Mesendoderm (in vitro differentiated cells): Measurements from ENCODE around the gene TMEM121B.

Experiments used
- DNase-seq: peaks from one replicate; pipeline ENCODE4 v3.0.0; 2013
- H2AK5ac ChIP-seq: 2 replicates; pipeline ENCODE4 v1.6.1; 2013; ENCODE audit warnings: low read length, inconsistent platforms
- H2BK120ac ChIP-seq: 2 replicates; pipeline ENCODE4 v1.6.1; 2013; ENCODE audit warnings: low read depth, mild to moderate bottlenecking, low read length, moderate library complexity, mixed read lengths
- H2BK15ac ChIP-seq: replicated peaks from 2 replicates; pipeline ENCODE4 v1.6.1; 2013; ENCODE audit warnings: low read depth, mild to moderate bottlenecking, moderate library complexity
- H2BK5ac ChIP-seq: 2 replicates; pipeline ENCODE4 v1.6.1; 2013; ENCODE audit warnings: low read length, inconsistent platforms
- H3K18ac ChIP-seq: 2 replicates; pipeline ENCODE4 v1.6.1; 2013; ENCODE audit warnings: mild to moderate bottlenecking, low read length, mixed read lengths
- H3K23ac ChIP-seq: one replicate; pipeline ENCODE4 v1.6.1; 2013; ENCODE audit warnings: low read length
- H3K27ac ChIP-seq: 2 replicates; pipeline ENCODE4 v1.5.1; 2013; ENCODE audit warnings: low read depth, mild to moderate bottlenecking, inconsistent platforms, low read length, moderate library complexity
- H3K27me3 ChIP-seq: 2 replicates; pipeline ENCODE4 v1.6.1; 2013; ENCODE audit warnings: low read length, control low read depth, mild to moderate bottlenecking, inconsistent platforms; ENCODE audit not compliant: insufficient read depth, poor library complexity
- H3K36me3 ChIP-seq: 2 replicates; pipeline ENCODE4 v1.6.1; 2013; ENCODE audit warnings: low read length, inconsistent platforms; ENCODE audit not compliant: control insufficient read depth, insufficient read depth
- H3K4ac ChIP-seq: one replicate; pipeline ENCODE4 v1.6.1; 2013; ENCODE audit warnings: low read depth, mild to moderate bottlenecking, low read length, moderate library complexity
- H3K4me1 ChIP-seq: 2 replicates; pipeline ENCODE4 v1.6.1; 2013; ENCODE audit warnings: low read depth, low read length, inconsistent platforms; ENCODE audit not compliant: control insufficient read depth
- H3K4me2 ChIP-seq: 2 replicates; pipeline ENCODE4 v1.6.1; 2013; ENCODE audit warnings: low read length
- H3K4me3 ChIP-seq: 2 replicates; pipeline ENCODE4 v1.5.1; 2013; ENCODE audit warnings: mild to moderate bottlenecking, low read length
- H3K56ac ChIP-seq: one replicate; pipeline ENCODE4 v1.6.1; 2013; ENCODE audit warnings: low read length
- H3K79me1 ChIP-seq: 2 replicates; pipeline ENCODE4 v1.6.1; 2013; ENCODE audit warnings: low read length, inconsistent platforms
- H3K79me2 ChIP-seq: 2 replicates; pipeline ENCODE4 v1.6.1; 2013; ENCODE audit warnings: mild to moderate bottlenecking, low read length; ENCODE audit not compliant: control insufficient read depth, insufficient read depth
- H3K9ac ChIP-seq: 2 replicates; pipeline ENCODE4 v1.6.1; 2013; ENCODE audit warnings: low read length, inconsistent platforms
- H4K5ac ChIP-seq: one replicate; pipeline ENCODE4 v1.6.1; 2013; ENCODE audit warnings: low read length
- H4K8ac ChIP-seq: one replicate; pipeline ENCODE4 v1.6.1; 2013; ENCODE audit warnings: low read depth, mild to moderate bottlenecking, control low read depth, low read length, moderate library complexity
- WGBS: extraction: QIAGEN DNeasy Blood & Tissue Kit; methylation state at CpG from one replicate; pipeline ENCODE4 v1.1.7; 2013; ENCODE audit warnings: low lambda C conversion rate, missing lambda C conversion rate; ENCODE audit not compliant: insufficient coverage; ENCODE audit errors: extremely low coverage; 5-methylcytosine and 5-hydroxymethylcytosine counted together

Gene TMEM121B

DNA sequence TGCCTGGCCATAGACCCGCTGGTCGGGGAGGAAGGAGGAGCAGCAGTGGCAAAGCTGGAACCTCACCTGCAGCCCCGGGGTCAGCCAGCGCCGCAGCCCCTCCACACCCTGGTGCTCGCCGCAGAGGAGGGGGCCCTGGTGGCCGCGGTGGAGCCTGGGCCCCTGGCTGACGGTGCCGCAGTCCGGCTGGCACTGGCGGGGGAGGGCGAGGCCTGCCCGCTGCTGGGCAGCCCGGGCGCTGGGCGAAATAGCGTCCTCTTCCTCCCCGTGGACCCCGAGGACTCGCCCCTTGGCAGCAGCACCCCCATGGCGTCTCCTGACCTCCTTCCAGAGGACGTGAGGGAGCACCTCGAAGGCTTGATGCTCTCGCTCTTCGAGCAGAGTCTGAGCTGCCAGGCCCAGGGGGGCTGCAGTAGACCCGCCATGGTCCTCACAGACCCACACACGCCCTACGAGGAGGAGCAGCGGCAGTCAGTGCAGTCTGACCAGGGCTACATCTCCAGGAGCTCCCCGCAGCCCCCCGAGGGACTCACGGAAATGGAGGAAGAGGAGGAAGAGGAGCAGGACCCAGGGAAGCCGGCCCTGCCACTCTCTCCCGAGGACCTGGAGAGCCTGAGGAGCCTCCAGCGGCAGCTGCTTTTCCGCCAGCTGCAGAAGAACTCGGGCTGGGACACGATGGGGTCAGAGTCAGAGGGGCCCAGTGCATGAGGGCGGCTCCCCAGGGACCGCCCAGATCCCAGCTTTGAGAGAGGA is 11.9 kb downstream of the TMEM121B start:
- Histone ChIP-seq H3K4me3 (no peak overlapping the region), H2BK120ac (no peak overlapping the region), H3K4me1 (no peaks in the 10 kb centered on the region), H3K36me3 (peaks cover 3% of the 10 kb centered on the region), H3K4ac (no peak overlapping the region), H2AK5ac (no peak overlapping the region), H3K18ac (no peak overlapping the region), H4K8ac (no peak overlapping the region), H3K56ac (no peak overlapping the region), H3K9ac (no peak overlapping the region), H3K4me2 (no peak overlapping the region), H2BK5ac (no peak overlapping the region), H3K23ac (no peak overlapping the region), H2BK15ac (no peak overlapping the region), H4K5ac (no peak overlapping the region), H3K79me1 (no peaks in the 10 kb centered on the region), H3K27me3 (no peaks in the 10 kb centered on the region), H3K79me2 (no peaks in the 10 kb centered on the region), H3K27ac (no peak overlapping the region)
- DNase-seq: no peak
- WGBS: no CpG with 5 or more reads among the region's 42 CpGs

- H3K18ac ChIP-seq: no peak overlapping the region
- peaks cover 3% of the 10 kb centered on the region for H3K36me3 ChIP-seq
- no peak overlapping the region for H3K4me2 ChIP-seq
- no peak overlapping the region for H2AK5ac ChIP-seq
- no peaks in the 10 kb centered on the region for H3K79me2 ChIP-seq
- no peaks in the 10 kb centered on the region for H3K4me1 ChIP-seq
- H2BK5ac ChIP-seq: no peak overlapping the region
- H3K4me3 ChIP-seq: no peak overlapping the region
- H3K23ac ChIP-seq: no peak overlapping the region
- no peaks in the 10 kb centered on the region for H3K79me1 ChIP-seq
- no peak overlapping the region for H3K4ac ChIP-seq
- H4K8ac ChIP-seq: no peak overlapping the region
- no peak overlapping the region for H3K27ac ChIP-seq
- no peaks in the 10 kb centered on the region for H3K27me3 ChIP-seq
- H4K5ac ChIP-seq: no peak overlapping the region
- no peak overlapping the region for H3K56ac ChIP-seq
- H2BK15ac ChIP-seq: no peak overlapping the region
- H2BK120ac ChIP-seq: no peak overlapping the region
- WGBS: no CpG with 5 or more reads among the region's 66 CpGs
- no peak for DNase-seq
- H3K9ac ChIP-seq: no peak overlapping the region
Measured at GRCh38 chr22:17108256-17109112, 12.7 kb downstream of the TMEM121B start.

- no peak overlapping the region for H3K4me2 ChIP-seq
- no CpG with 5 or more reads among the region's 6 CpGs for WGBS
- H4K5ac ChIP-seq: no peak overlapping the region
- H3K36me3 ChIP-seq: peaks cover 3% of the 10 kb centered on the region
- no peak overlapping the region for H3K4ac ChIP-seq
- H3K27me3 ChIP-seq: no peaks in the 10 kb centered on the region
- H3K4me3 ChIP-seq: no peak overlapping the region
- no peak overlapping the region for H3K56ac ChIP-seq
- H4K8ac ChIP-seq: no peak overlapping the region
- no peak overlapping the region for H2BK15ac ChIP-seq
- H3K23ac ChIP-seq: no peak overlapping the region
- DNase-seq: no peak
- H3K4me1 ChIP-seq: no peaks in the 10 kb centered on the region
- H2BK5ac ChIP-seq: no peak overlapping the region
- H2BK120ac ChIP-seq: no peak overlapping the region
- H3K18ac ChIP-seq: no peak overlapping the region
- H3K79me2 ChIP-seq: no peaks in the 10 kb centered on the region
- H2AK5ac ChIP-seq: no peak overlapping the region
- H3K9ac ChIP-seq: no peak overlapping the region
- H3K79me1 ChIP-seq: no peaks in the 10 kb centered on the region
- no peak overlapping the region for H3K27ac ChIP-seq
Measured at GRCh38 chr22:17107547-17107810, 13.7 kb downstream of the TMEM121B start.

GRCh38 chr22:17106785-17107546 is 14.2 kb downstream of the TMEM121B start:
- H3K27me3 ChIP-seq: no peaks in the 10 kb centered on the region
- no peak overlapping the region for H3K27ac ChIP-seq
- no peak overlapping the region for H3K4me2 ChIP-seq
- no peaks in the 10 kb centered on the region for H3K4me1 ChIP-seq
- H4K5ac ChIP-seq: no peak overlapping the region
- H3K4me3 ChIP-seq: no peak overlapping the region
- H4K8ac ChIP-seq: no peak overlapping the region
- no peaks in the 10 kb centered on the region for H3K79me1 ChIP-seq
- DNase-seq: no peak
- no peak overlapping the region for H2BK5ac ChIP-seq
- peaks cover 6% of the 10 kb centered on the region for H3K36me3 ChIP-seq
- H3K4ac ChIP-seq: no peak overlapping the region
- H2BK120ac ChIP-seq: no peak overlapping the region
- no peak overlapping the region for H3K56ac ChIP-seq
- no peak overlapping the region for H3K23ac ChIP-seq
- H2BK15ac ChIP-seq: no peak overlapping the region
- H2AK5ac ChIP-seq: no peak overlapping the region
- no peaks in the 10 kb centered on the region for H3K79me2 ChIP-seq
- no CpG with 5 or more reads among the region's 15 CpGs for WGBS
- no peak overlapping the region for H3K18ac ChIP-seq
- H3K9ac ChIP-seq: no peak overlapping the region

DNA sequence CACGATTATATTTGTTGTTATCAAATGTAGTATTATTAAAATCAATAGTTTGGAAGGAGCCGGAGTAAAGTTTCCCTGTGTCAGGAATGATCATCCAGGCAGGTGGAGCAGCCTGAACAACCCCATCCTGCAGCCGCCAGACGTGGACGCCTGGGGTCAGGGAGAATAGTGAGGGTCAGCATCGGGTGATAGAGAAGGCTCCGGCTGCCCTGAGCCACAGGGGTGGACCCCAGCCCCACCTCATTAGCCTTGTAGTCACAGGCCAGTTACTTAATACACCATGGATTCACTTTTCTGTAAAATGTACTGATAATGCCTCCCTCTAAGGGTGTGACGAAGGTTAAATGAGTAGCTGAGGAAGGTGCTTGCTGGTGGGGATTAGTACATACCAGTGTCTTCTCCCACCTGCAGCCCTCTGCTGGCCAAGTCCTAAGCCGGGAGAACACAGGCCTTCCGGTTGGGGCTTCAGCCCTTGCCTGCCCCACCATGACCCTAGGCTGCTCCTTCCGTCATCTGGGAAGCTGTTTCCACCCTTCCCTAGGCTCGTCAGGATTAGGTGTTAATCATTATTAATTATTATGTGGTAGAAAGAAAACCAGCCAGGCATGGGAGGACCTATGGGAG is 14.9 kb downstream of the TMEM121B start:
- Histone ChIP-seq H3K27me3 (no peaks in the 10 kb centered on the region), H3K56ac (no peak overlapping the region), H3K23ac (no peak overlapping the region), H4K5ac (no peak overlapping the region), H3K4me2 (no peak overlapping the region), H3K4me3 (no peak overlapping the region), H3K18ac (no peak overlapping the region), H3K36me3 (peaks cover 7% of the 10 kb centered on the region), H3K4ac (no peak overlapping the region), H2BK15ac (no peak overlapping the region), H2BK5ac (no peak overlapping the region), H3K4me1 (no peaks in the 10 kb centered on the region), H3K79me2 (no peaks in the 10 kb centered on the region), H3K9ac (no peak overlapping the region), H2AK5ac (no peak overlapping the region), H4K8ac (no peak overlapping the region), H3K27ac (no peak overlapping the region), H2BK120ac (no peak overlapping the region), H3K79me1 (no peaks in the 10 kb centered on the region)
- no CpG with 5 or more reads among the region's 12 CpGs for WGBS
- DNase-seq: no peak
